Spinal cord (tissue), 10 donors: ENCODE results near the gene MAPKBP1. TPM values are rescaled to one million over a fixed set of nuclear protein-coding genes. Genes with fewer than 3 reads are reported as not detected.

Experiments used
- DNase-seq, 6 donors: peaks; one replicate each; pipeline versions ENCODE4 v3.0.0 to v3.0.0-alpha.2; 2013 to 2015; ENCODE audit warnings: low spot score in 6 of 6, low read depth in 4 of 6
- H3K27ac ChIP-seq: one replicate; pipeline ENCODE4 v1.5.1; 2013; ENCODE audit warnings: low read depth, low read length, control low read depth
- H3K27me3 ChIP-seq: one replicate; pipeline ENCODE4 v1.6.1; 2013; ENCODE audit warnings: low read length; ENCODE audit not compliant: control insufficient read depth, insufficient read depth
- H3K36me3 ChIP-seq: one replicate; pipeline ENCODE4 v1.6.1; 2013; ENCODE audit warnings: low read length; ENCODE audit not compliant: control insufficient read depth, insufficient read depth
- H3K4me1 ChIP-seq: one replicate; pipeline ENCODE4 v1.6.1; 2013; ENCODE audit warnings: low read length; ENCODE audit not compliant: control insufficient read depth, insufficient read depth
- H3K4me3 ChIP-seq: one replicate; pipeline ENCODE4 v1.5.1; 2013; ENCODE audit warnings: low read depth, low read length, control low read depth
- H3K9me3 ChIP-seq: one replicate; pipeline ENCODE4 v1.6.1; 2013; ENCODE audit warnings: low read length; ENCODE audit not compliant: control insufficient read depth, insufficient read depth
- WGBS: methylation state at CpG from one replicate; pipeline ENCODE4 v1.1.5; 2013; ENCODE audit warnings: missing lambda C conversion rate; ENCODE audit not compliant: insufficient coverage; 5-methylcytosine and 5-hydroxymethylcytosine counted together
- polyA plus RNA-seq, 2 donors: library from polyadenylated mRNA; unstranded; fragments of 120-200 nt; gene quantifications; one replicate each; pipeline ENCODE4 v1.2.1, GENCODE V29; 2013; ENCODE audit not compliant: insufficient read length in 2 of 2
- total RNA-seq, 2 donors: library from RNA; depleted of rRNA in 1 of 2; stranded (reverse); fragments of 120-200 nt in 1 of 2; fragments of >200 nt in 1 of 2; gene quantifications; one replicate each; pipeline versions ENCODE4 v1.2.3 to v1.2.4, GENCODE V29; 2013 to 2014
- donor health status: healthy.

The MAPKBP1 gene
- total and polyA plus RNA-seq, 4 donors = 27.1 to 52.6 (median 31.8) TPM

GRCh38 chr15:41801850-41802455 lies 27.7 kb downstream of the MAPKBP1 start:
- Histone ChIP-seq H3K27me3 (no peaks in the 10 kb centered on the region), H3K27ac (no peak overlapping the region), H3K4me3 (no peak overlapping the region), H3K4me1 (peaks cover 17% of the 10 kb centered on the region), H3K36me3 (peaks cover 21% of the 10 kb centered on the region), H3K9me3 (no peaks in the 10 kb centered on the region)
- no peak for DNase-seq
- no CpG with 5 or more reads among the region's 3 CpGs for WGBS

DNA sequence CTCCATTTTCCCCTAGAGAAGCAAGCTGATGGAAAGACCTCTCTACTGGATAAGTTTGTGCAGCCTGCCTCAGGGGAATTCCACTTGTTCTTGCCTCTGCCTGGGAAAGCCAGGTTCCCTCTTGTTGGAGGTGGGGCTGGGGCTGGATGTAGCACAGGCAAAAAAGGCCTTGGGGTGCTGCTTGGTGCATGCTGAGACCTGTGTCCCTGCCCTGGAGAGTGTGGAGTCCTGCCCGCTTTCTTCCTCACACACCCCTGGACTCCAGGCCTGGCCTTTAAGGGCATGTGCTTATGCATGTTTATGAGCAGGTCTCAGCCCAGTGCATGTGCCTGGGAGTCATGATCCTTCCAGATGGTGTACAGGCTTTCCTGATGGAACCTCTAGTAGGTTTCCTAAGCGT lies 30.1 kb downstream of the MAPKBP1 start:
- peaks cover 22% of the 10 kb centered on the region for H3K36me3 ChIP-seq
- H3K4me1 ChIP-seq = peaks cover 17% of the 10 kb centered on the region
- H3K4me3 ChIP-seq = no peak overlapping the region
- no peaks in the 10 kb centered on the region for H3K27me3 ChIP-seq
- DNase-seq = no peak
- 93% methylated on average over 2 of the region's 2 CpGs for WGBS
- H3K27ac ChIP-seq = no peak overlapping the region
- no peaks in the 10 kb centered on the region for H3K9me3 ChIP-seq

GRCh38 chr15:41804916-41805666 lies 30.8 kb downstream of the MAPKBP1 start:
- no peaks in the 10 kb centered on the region for H3K27me3 ChIP-seq
- no peak for DNase-seq
- H3K9me3 ChIP-seq = no peaks in the 10 kb centered on the region
- H3K27ac ChIP-seq = no peak overlapping the region
- peaks cover 21% of the 10 kb centered on the region for H3K4me1 ChIP-seq
- H3K36me3 ChIP-seq = peaks cover 27% of the 10 kb centered on the region
- 59% methylated on average over 5 of the region's 8 CpGs for WGBS
- no peak overlapping the region for H3K4me3 ChIP-seq

- H3K27ac ChIP-seq = no peak overlapping the region
- no peak overlapping the region for H3K4me3 ChIP-seq
- H3K4me1 ChIP-seq = peaks cover 21% of the 10 kb centered on the region
- H3K9me3 ChIP-seq = no peaks in the 10 kb centered on the region
- H3K36me3 ChIP-seq = peaks cover 27% of the 10 kb centered on the region
- 92% methylated on average over 2 of the region's 3 CpGs for WGBS
- H3K27me3 ChIP-seq = no peaks in the 10 kb centered on the region
- no peak for DNase-seq
Measured at GRCh38 chr15:41805711-41806110, 31.4 kb downstream of the MAPKBP1 start.

- 76% methylated on average over 6 of the region's 10 CpGs for WGBS
- H3K27ac ChIP-seq = no peak overlapping the region
Measured at GRCh38 chr15:41806291-41807181, 32.3 kb downstream of the MAPKBP1 start.

GRCh38 chr15:41809121-41809520 lies 34.8 kb downstream of the MAPKBP1 start:
- peaks cover 28% of the 10 kb centered on the region for H3K4me1 ChIP-seq
- no peak overlapping the region for H3K27ac ChIP-seq
- H3K9me3 ChIP-seq = no peaks in the 10 kb centered on the region

More at GRCh38 chr15:41806291-41807181, 32.3 kb downstream of the MAPKBP1 start:
- DNase-seq = no peak
- Histone ChIP-seq H3K36me3 (peaks cover 26% of the 10 kb centered on the region), H3K27me3 (no peaks in the 10 kb centered on the region), H3K9me3 (no peaks in the 10 kb centered on the region), H3K4me1 (peaks cover 28% of the 10 kb centered on the region), H3K4me3 (no peak overlapping the region)

GRCh38 chr15:41809526-41810220 lies 35.4 kb downstream of the MAPKBP1 start:
- DNase-seq = peak in 1 of 6 donors; percentile 30
- Histone ChIP-seq H3K9me3 (no peaks in the 10 kb centered on the region), H3K27me3 (no peaks in the 10 kb centered on the region), H3K4me3 (no peak overlapping the region), H3K36me3 (peaks cover 49% of the 10 kb centered on the region), H3K4me1 (peaks cover 23% of the 10 kb centered on the region), H3K27ac (no peak overlapping the region)
- 76% methylated on average over 7 of the region's 12 CpGs for WGBS

More at GRCh38 chr15:41809121-41809520, 34.8 kb downstream of the MAPKBP1 start:
- H3K4me3 ChIP-seq = no peak overlapping the region
- DNase-seq = no peak
- H3K27me3 ChIP-seq = no peaks in the 10 kb centered on the region
- peaks cover 49% of the 10 kb centered on the region for H3K36me3 ChIP-seq
- WGBS = no CpG with 5 or more reads among the region's 2 CpGs

DNA sequence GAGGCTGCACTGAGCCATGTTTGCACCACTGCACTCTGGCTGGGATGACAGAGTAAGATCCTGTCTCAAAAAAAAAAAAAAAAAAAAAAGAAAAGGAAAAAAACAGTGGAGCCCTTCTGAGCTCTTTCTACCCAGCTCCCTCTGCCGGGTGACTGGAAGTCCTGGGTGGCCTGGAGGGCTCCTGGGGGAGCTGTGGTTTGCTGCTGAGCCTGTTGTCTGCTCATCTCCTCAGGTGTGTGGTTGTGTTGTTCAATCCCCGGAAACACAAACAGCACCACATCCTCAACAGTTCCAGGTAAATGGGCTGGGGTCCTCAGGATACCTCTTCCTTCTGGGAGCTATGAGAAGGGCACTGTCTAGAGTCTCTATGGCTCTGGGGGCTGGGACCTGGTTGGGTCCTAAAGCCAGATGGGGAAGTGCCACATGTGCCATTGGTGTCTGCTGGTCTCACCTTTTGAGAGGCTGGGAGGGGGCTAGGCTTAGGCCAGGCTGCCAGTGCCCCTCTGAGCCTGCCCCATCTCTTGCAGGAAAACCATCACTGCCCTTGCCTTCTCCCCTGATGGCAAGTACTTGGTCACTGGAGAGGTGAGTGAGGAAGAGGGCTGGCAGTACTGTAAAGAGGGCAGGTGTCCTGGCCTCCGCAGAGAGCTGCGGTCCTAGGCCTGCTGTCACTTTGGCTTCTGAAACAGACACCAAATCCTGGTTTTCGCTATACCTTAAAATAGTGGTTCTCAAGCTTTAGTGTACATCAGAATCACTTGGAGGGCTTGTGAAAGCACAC lies 36.6 kb downstream of the MAPKBP1 start:
- H3K27me3 ChIP-seq = no peaks in the 10 kb centered on the region
- WGBS = 83% methylated on average over 1 of the region's 5 CpGs
- peaks cover 17% of the 10 kb centered on the region for H3K4me1 ChIP-seq
- H3K36me3 ChIP-seq = peaks cover 58% of the 10 kb centered on the region
- no peak overlapping the region for H3K27ac ChIP-seq
- DNase-seq = no peak
- no peak overlapping the region for H3K4me3 ChIP-seq
- no peaks in the 10 kb centered on the region for H3K9me3 ChIP-seq
